GM15510 (cell line): ENCODE measurements around the gene KCNB1.

Experiments
- POLR2A ChIP-seq: IDR thresholded peaks from 3 replicates; pipeline ENCODE4 v1.6.1; 2011; ENCODE audit warnings: borderline replicate concordance; ENCODE audit not compliant: insufficient read length; ENCODE audit errors: extremely low read depth

Gene KCNB1

DNA sequence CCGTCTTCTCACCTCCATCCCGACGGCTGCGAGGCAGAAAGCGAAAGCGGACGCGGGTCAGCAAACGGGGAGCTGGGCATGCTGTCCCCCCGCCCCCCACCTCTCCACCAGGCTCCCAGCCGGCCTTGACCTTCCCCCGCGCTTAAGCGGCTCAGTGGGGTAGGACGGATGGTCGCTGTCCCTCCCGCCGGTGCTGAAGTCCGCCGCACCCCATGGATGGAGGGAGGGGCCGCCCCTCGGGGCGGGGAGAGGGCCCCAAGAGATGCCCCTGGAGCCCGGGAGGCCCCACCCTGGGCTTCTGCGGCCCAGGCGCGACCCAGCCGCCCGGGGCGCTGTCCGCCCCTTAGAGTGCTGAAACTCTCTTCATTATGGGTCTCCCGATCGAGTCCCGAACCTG is at the start of gene KCNB1:
TSS of gene KCNB1 (minus strand) at position 48 of the 397 bp plus-strand sequence. CDS start 188 bp downstream, outside the sequence.
- TF ChIP-seq POLR2A = no peak

GRCh38 chr20:49529470-49529869 is 47.0 kb upstream of the KCNB1 start:
- no peak for TF ChIP-seq POLR2A

GRCh38 chr20:49526568-49526967 is 44.1 kb upstream of the KCNB1 start:
- no peak for TF ChIP-seq POLR2A

DNA sequence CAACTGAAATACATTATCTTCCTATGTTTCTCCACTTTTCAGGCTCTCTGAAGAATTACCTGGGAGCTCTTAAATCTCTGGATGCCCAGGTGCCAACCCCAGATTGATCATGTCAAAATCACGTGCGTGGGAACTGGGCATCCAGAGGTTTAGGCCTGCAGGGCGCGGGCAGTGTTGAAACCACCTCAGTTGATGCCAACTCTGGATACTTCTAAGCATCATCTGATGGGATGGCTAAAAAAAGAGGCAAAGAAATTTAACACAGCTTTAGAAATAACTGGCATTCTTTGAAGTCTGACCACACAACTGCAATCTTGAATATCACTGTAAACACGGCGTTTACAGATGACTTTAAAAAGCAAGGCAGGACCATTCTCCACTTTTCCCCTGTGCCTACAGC is 43.6 kb upstream of the KCNB1 start:
- no peak for TF ChIP-seq POLR2A

DNA sequence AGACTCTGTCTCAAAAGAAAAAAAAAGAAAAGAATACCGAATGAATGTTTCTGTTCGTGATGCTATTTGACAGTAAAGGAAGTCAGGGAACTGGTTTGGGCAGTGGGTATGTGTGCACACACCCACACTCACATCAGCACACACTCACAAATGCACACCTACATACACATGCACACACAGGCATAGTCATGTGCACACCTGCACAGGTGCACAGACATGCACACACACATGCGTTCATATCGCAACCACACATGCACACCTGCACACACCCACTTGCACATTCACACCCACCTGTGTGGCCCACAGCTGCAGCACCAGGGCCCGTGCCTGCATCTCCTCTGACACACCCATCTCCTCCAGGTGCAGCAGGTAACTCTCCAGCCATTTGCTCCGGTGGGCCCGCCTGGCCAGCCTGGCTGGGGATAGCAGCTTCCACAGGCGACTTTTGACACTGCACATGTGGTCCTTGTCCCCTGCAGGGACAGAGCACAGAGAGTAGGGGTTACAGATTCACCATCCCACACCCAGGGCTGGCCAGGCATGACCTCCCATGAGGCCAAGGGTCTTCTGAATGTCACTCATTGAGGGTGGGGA is 41.4 kb upstream of the KCNB1 start:
- no peak for TF ChIP-seq POLR2A

- TF ChIP-seq POLR2A = no peak
Observed at GRCh38 chr20:49521356-49521755, 38.9 kb upstream of the KCNB1 start.

- TF ChIP-seq POLR2A = no peak
Observed at GRCh38 chr20:49519777-49520359, 37.4 kb upstream of the KCNB1 start.

DNA sequence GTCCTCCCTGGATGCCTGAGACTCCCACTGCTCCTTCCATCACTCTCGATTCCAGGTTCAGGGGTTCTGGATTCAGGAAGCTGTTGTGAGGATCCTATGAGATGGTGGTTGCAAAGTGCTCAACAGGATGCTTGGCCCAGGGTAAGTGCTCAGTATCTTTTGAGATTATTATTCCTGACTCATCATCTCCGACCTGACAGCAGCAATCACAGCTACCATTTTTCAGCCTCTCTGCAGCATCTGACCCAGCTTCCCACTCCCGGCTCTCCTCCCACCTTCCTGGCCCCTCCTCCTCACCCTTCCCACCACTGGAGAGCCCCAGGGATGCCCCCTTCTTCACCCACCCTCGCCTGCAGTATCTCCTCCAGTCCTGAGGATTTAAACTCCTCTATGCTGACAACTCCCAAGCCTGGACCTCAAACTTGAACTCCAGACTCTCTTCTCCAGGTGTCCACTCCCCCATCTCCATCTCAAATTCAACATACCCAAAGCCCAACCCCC is 36.8 kb upstream of the KCNB1 start:
- TF ChIP-seq POLR2A = no peak

DNA sequence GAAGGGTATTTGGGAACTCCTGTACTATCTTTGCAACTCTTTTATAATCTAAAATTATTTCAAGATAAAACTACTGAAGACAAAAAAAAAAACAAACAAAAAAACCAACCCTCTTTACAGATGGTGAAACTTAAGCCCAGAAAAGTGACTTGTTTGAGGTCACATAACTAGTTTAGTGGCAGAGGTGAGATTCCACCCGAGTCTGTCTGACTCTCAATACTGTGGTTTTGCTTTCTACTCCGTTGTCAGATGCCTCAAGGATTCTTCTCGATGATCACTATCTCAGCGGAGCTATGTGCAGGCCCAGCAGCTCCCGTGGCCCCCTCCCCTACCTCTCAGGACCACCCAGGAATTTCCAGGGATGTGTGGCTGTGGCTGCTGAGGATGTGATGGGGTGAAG is 36.1 kb upstream of the KCNB1 start:
- TF ChIP-seq POLR2A = no peak

DNA sequence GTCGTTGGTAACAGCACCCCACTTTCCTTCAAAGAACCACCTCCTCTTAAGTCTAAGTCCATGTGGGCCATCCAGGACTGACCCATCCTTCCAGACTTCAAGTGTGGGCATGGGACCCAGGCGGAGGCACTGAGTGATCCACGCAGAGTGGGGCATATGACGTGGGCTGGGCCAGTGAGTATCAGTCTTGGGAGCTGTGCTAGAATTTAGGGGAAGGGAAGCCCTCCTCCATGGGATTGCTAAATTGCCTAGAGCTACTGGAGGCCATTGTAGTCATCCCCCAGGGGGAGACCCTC is 35.3 kb upstream of the KCNB1 start:
- no peak for TF ChIP-seq POLR2A

DNA sequence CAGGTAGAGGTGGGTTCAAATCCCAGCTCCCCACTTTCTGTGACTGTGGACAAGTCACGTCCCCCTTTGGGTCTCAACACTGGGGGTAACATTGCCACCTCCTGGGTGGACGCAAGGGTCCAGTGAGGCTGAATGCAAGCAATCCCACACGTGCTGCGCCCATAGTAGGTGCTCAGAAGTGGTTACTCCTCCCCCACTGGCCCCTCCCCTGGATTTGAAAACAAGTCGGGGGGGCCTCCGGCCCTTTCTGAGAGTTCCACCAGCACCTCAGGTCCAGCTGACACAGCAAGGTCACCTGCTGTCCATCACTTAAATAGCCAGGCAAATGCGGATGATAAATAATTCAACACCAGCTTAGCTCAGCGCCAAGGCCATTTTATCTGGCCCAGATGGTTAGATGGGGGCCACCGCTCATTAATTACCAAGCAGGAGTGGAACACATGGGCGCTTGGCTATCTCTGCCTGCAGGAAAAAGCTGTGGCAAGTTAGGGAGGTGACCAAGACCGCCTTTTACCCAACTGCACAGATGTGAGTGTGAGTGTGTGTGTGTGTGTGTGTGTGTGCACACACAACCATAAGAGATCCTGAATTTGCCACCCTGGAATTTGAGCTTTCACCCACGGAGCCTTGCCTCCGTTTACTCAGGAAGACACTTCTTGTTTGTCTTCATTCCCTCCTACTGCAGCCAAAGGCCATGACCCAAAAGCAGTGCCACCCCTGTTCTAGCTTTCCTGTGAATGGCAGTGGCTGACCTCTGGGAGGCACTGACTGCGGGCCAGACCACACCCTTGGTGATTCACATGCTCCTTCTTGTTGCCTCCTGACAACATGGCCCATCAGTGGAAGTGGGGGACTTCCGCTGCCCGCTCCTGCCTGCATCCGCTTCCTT is 34.7 kb upstream of the KCNB1 start:
- no peak for TF ChIP-seq POLR2A

GRCh38 chr20:49515586-49515985 is 33.1 kb upstream of the KCNB1 start:
- no peak for TF ChIP-seq POLR2A

DNA sequence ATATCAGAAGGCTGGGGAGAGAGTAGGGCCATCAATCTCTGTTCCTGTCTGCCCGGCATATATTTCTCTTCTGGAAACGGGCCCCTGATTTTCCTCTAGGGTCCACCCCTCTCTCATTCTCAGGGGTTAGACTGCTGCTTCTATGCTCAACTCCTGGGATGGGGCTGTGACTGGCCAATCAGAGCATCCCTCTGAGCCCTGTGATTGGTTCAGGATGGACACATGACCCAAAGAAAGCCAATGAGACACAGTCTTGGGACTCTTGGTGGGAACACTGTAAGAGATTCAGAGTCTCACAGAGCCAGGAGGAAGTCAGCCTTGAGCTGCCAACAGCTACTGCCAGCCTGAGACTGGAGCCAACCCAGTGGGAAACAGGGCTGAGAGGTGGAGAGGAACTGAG is 31.0 kb upstream of the KCNB1 start:
- no peak for TF ChIP-seq POLR2A

GRCh38 chr20:49513009-49513408 is 30.5 kb upstream of the KCNB1 start:
- TF ChIP-seq POLR2A = no peak

- no peak for TF ChIP-seq POLR2A
Observed at GRCh38 chr20:49511788-49512525, 29.5 kb upstream of the KCNB1 start.
